Gastroesophageal sphincter (tissue), 4 donors: ENCODE results near the gene TCF7L2. TPM values are rescaled to one million over a fixed set of nuclear protein-coding genes. Genes with fewer than 3 reads are reported as not detected.

Experiments used
- ATAC-seq: fragments of 150-250 bp; one replicate; pipeline ENCODE4 v1.9.1; 2016; ENCODE audit warnings: mild to moderate bottlenecking, moderate library complexity
- H3K27ac ChIP-seq, 4 donors: fragments of 200-600 bp; sonication (generic) in 3 of 4; 1 replicate in 3 of 4; 2 replicates in 1 of 4; pipeline ENCODE4 v1.5.1; 2016 to 2019
- H3K27me3 ChIP-seq: fragments of 200-600 bp; sonication (generic); one replicate; pipeline ENCODE4 v1.5.1; 2019
- H3K36me3 ChIP-seq, 2 donors: fragments of 200-600 bp; sonication (generic); one replicate each; pipeline ENCODE4 v1.5.1; 2019; ENCODE audit warnings: control low read depth in 1 of 2
- H3K4me1 ChIP-seq, 3 donors: fragments of 200-600 bp; sonication (generic); 1 replicate in 2 of 3; 2 replicates in 1 of 3; pipeline ENCODE4 v1.5.1; 2016 to 2019; ENCODE audit warnings: control low read depth in 2 of 3
- H3K4me3 ChIP-seq, 2 donors: fragments of 200-600 bp; sonication (generic); one replicate each; pipeline ENCODE4 v1.5.1; 2019; ENCODE audit warnings: mild to moderate bottlenecking in 1 of 2, moderate library complexity in 1 of 2
- H3K9me3 ChIP-seq, 3 donors: fragments of 200-600 bp; sonication (generic); one replicate each; pipeline ENCODE4 v1.5.1; 2017 to 2019; ENCODE audit warnings: control low read depth in 2 of 3
- CTCF ChIP-seq, 4 experiments: fragments of 200-600 bp in 2 of 4; fragments of 450-650 bp in 2 of 4; sonication (generic) in 1 of 4; IDR thresholded peaks; one replicate each; pipeline ENCODE4 v1.5.1; 2017 to 2019; ENCODE audit warnings: antibody characterized with exemption in 4 of 4, mild to moderate bottlenecking in 2 of 4, moderate library complexity in 2 of 4
- EP300 ChIP-seq: sonication (generic); formaldehyde crosslinking; IDR thresholded peaks from one replicate; pipeline ENCODE4 v1.6.1; 2017; ENCODE audit warnings: antibody characterized with exemption, mild to moderate bottlenecking
- POLR2A ChIP-seq, 2 donors: fragments of 450-650 bp; IDR thresholded peaks; one replicate each; pipeline ENCODE4 v1.6.1; 2017; ENCODE audit warnings: antibody characterized with exemption in 2 of 2, mild to moderate bottlenecking in 2 of 2, moderate library complexity in 1 of 2
- POLR2AphosphoS5 ChIP-seq: sonication (generic); formaldehyde crosslinking; IDR thresholded peaks from one replicate; pipeline ENCODE4 v1.6.1; 2017; ENCODE audit warnings: antibody characterized with exemption
- WGBS, 2 donors: methylation state at CpG; one replicate each; pipeline ENCODE4 v1.1.5; 2018; ENCODE audit warnings: low coverage in 1 of 2; 5-methylcytosine and 5-hydroxymethylcytosine counted together
- total RNA-seq, 4 donors: library from RNA; depleted of rRNA; stranded (reverse); fragments of >200 nt; gene quantifications; one replicate each; pipeline ENCODE4 v1.1.0, GENCODE V29; 2016

The TCF7L2 gene
- total RNA-seq, 4 donors from 2014 or later: 12.6 to 22.4 (median 20.2) TPM

- Histone ChIP-seq H3K4me3 (no peak overlapping the region), H3K9me3 (no peaks in the 10 kb centered on the region), H3K36me3 (peaks cover 0 to 4% of the 10 kb centered on the region in 2 donors), H3K27me3 (no peaks in the 10 kb centered on the region), H3K27ac (no peak overlapping the region), H3K4me1 (peaks cover 0 to 41% (median 3%) of the 10 kb centered on the region in 3 donors)
- WGBS, 2 donors: 14 to 57% methylated on average over 1 of the region's 1 CpG
- no peak for TF ChIP-seq POLR2A (IDR thresholded peaks at IDR 0.05)
- no peak for TF ChIP-seq CTCF (IDR thresholded peaks at IDR 0.05)
- no peak for TF ChIP-seq POLR2AphosphoS5
- no peak for TF ChIP-seq EP300
- ATAC-seq: no peak
Measured at GRCh38 chr10:113076949-113077348, 126.9 kb downstream of the TCF7L2 start.

- Histone ChIP-seq H3K27me3 (no peaks in the 10 kb centered on the region), H3K4me3 (no peak overlapping the region), H3K27ac (no peak overlapping the region), H3K9me3 (no peaks in the 10 kb centered on the region), H3K36me3 (peaks cover 0 to 4% of the 10 kb centered on the region in 2 donors), H3K4me1 (peaks cover 0 to 27% (median 3%) of the 10 kb centered on the region in 3 donors)
- ATAC-seq: no peak
- WGBS, 2 donors: 83 to 93% methylated on average over 1 to 2 of the region's 4 CpGs
- no peak for TF ChIP-seq CTCF (IDR thresholded peaks at IDR 0.05)
Measured at GRCh38 chr10:113078282-113078907, 128.3 kb downstream of the TCF7L2 start.

GRCh38 chr10:113080061-113080924 lies 130.2 kb downstream of the TCF7L2 start:
- Histone ChIP-seq H3K27me3 (no peaks in the 10 kb centered on the region), H3K36me3 (peaks cover 0 to 4% of the 10 kb centered on the region in 2 donors), H3K9me3 (no peaks in the 10 kb centered on the region), H3K4me1 (peaks cover 0 to 12% (median 0%) of the 10 kb centered on the region in 3 donors), H3K4me3 (no peak overlapping the region), H3K27ac (no peak overlapping the region)
- TF ChIP-seq POLR2A (IDR thresholded peaks at IDR 0.05) (no peak), EP300 (no peak), POLR2AphosphoS5 (no peak), CTCF (IDR thresholded peaks at IDR 0.05) (no peak)
- 82 to 92% methylated on average over 8 of the region's 8 CpGs for WGBS, 2 donors
- ATAC-seq: no peak

- Histone ChIP-seq H3K4me1 (peaks cover 0 to 16% (median 0%) of the 10 kb centered on the region in 3 donors), H3K27ac (no peak overlapping the region), H3K27me3 (no peaks in the 10 kb centered on the region), H3K4me3 (no peak overlapping the region), H3K36me3 (peaks cover 0 to 4% of the 10 kb centered on the region in 2 donors), H3K9me3 (no peaks in the 10 kb centered on the region)
- TF ChIP-seq POLR2AphosphoS5 (no peak), POLR2A (IDR thresholded peaks at IDR 0.05) (no peak)
- ATAC-seq: no peak
- WGBS, 2 donors: 85 to 90% methylated on average over 2 of the region's 2 CpGs
Measured at GRCh38 chr10:113080925-113081229, 130.8 kb downstream of the TCF7L2 start.

GRCh38 chr10:113084031-113084430 lies 134.0 kb downstream of the TCF7L2 start:
- Histone ChIP-seq H3K9me3 (no peaks in the 10 kb centered on the region), H3K36me3 (peaks cover 0 to 4% of the 10 kb centered on the region in 2 donors), H3K27ac (no peak overlapping the region), H3K4me3 (no peak overlapping the region), H3K27me3 (no peaks in the 10 kb centered on the region), H3K4me1 (peaks cover 7 to 32% (median 11%) of the 10 kb centered on the region in 3 donors)
- 97 to 100% methylated on average over 1 to 4 of the region's 4 CpGs for WGBS, 2 donors
- no peak for TF ChIP-seq POLR2AphosphoS5
- no peak for TF ChIP-seq EP300
- TF ChIP-seq POLR2A (IDR thresholded peaks at IDR 0.05): no peak
- TF ChIP-seq CTCF (IDR thresholded peaks at IDR 0.05): no peak
- no peak for ATAC-seq
